Subcutaneous abdominal adipose tissue (tissue), 5 donors: ENCODE measurements around the gene TBRG4.
A peak's percentile ranks its signal among the peaks of the same experiment; 100 is the strongest.

Experiments
- H3K27ac ChIP-seq: one replicate; pipeline ENCODE4 v1.7.0; 2013; ENCODE audit warnings: low read depth, mild to moderate bottlenecking, inconsistent platforms, low read length, moderate library complexity
- H3K27me3 ChIP-seq, 5 donors: one replicate each; pipeline ENCODE4 v1.7.0; 2013; ENCODE audit warnings: low read length in 5 of 5, inconsistent platforms in 1 of 5; ENCODE audit not compliant: control insufficient read depth in 5 of 5, insufficient read depth in 4 of 5
- H3K36me3 ChIP-seq, 5 donors: one replicate each; pipeline ENCODE4 v1.7.0; 2013; ENCODE audit warnings: low read length in 5 of 5; ENCODE audit not compliant: control insufficient read depth in 5 of 5, insufficient read depth in 5 of 5
- H3K4me1 ChIP-seq, 5 donors: one replicate each; pipeline ENCODE4 v1.7.0; 2013; ENCODE audit warnings: low read length in 5 of 5, mild to moderate bottlenecking in 3 of 5, moderate library complexity in 1 of 5; ENCODE audit not compliant: control insufficient read depth in 5 of 5, insufficient read depth in 5 of 5
- H3K4me3 ChIP-seq, 5 donors: one replicate each; pipeline ENCODE4 v1.7.0; 2013; ENCODE audit warnings: low read length in 5 of 5, low read depth in 1 of 5
- H3K9ac ChIP-seq, 5 donors: one replicate each; pipeline ENCODE4 v1.7.0; 2013; ENCODE audit warnings: low read length in 5 of 5, mild to moderate bottlenecking in 4 of 5, moderate library complexity in 3 of 5
- H3K9me3 ChIP-seq, 5 donors: one replicate each; pipeline ENCODE4 v1.7.0; 2013; ENCODE audit warnings: low read length in 5 of 5; ENCODE audit not compliant: control insufficient read depth in 5 of 5
- donor health status: healthy.
- donor health status: healthy.
- donor health status: healthy.
- donor health status: healthy.
- donor health status: healthy.

TBRG4 gene

GRCh38 chr7:45131891-45132290 is 20.4 kb upstream of the TBRG4 start:
- no peaks in the 10 kb centered on the region for H3K9me3 ChIP-seq
- H3K27ac ChIP-seq = no peak overlapping the region
- peaks cover 0 to 5% (median 4%) of the 10 kb centered on the region in 5 donors for H3K4me1 ChIP-seq
- no peaks in the 10 kb centered on the region for H3K36me3 ChIP-seq
- H3K27me3 ChIP-seq = peaks cover 0 to 4% (median 0%) of the 10 kb centered on the region in 5 donors
- no peak overlapping the region for H3K9ac ChIP-seq
- H3K4me3 ChIP-seq = no peak overlapping the region

GRCh38 chr7:45130910-45131309 is 19.4 kb upstream of the TBRG4 start:
- H3K4me3 ChIP-seq = no peak overlapping the region
- H3K36me3 ChIP-seq = no peaks in the 10 kb centered on the region
- H3K9ac ChIP-seq = no peak overlapping the region
- peaks cover 0 to 4% (median 0%) of the 10 kb centered on the region in 5 donors for H3K27me3 ChIP-seq
- no peak overlapping the region for H3K27ac ChIP-seq
- H3K9me3 ChIP-seq = no peaks in the 10 kb centered on the region
- H3K4me1 ChIP-seq = peaks cover 0 to 3% (median 1%) of the 10 kb centered on the region in 5 donors

GRCh38 chr7:45129906-45130305 is 18.4 kb upstream of the TBRG4 start:
- H3K9ac ChIP-seq = no peak overlapping the region
- H3K9me3 ChIP-seq = no peaks in the 10 kb centered on the region
- no peak overlapping the region for H3K27ac ChIP-seq
- H3K36me3 ChIP-seq = no peaks in the 10 kb centered on the region
- no peak overlapping the region for H3K4me3 ChIP-seq
- H3K27me3 ChIP-seq = peaks cover 0 to 4% (median 0%) of the 10 kb centered on the region in 5 donors
- no peaks in the 10 kb centered on the region for H3K4me1 ChIP-seq

- H3K27ac ChIP-seq = no peak overlapping the region
- no peaks in the 10 kb centered on the region for H3K9me3 ChIP-seq
- no peaks in the 10 kb centered on the region for H3K4me1 ChIP-seq
- no peaks in the 10 kb centered on the region for H3K36me3 ChIP-seq
- H3K9ac ChIP-seq = no peak overlapping the region
- no peak overlapping the region for H3K4me3 ChIP-seq
- peaks cover 0 to 4% (median 0%) of the 10 kb centered on the region in 5 donors for H3K27me3 ChIP-seq
Measured at GRCh38 chr7:45129181-45129800, 17.8 kb upstream of the TBRG4 start.

- H3K9ac ChIP-seq = no peak overlapping the region
- peaks cover 0 to 9% (median 0%) of the 10 kb centered on the region in 5 donors for H3K4me1 ChIP-seq
- H3K36me3 ChIP-seq = no peaks in the 10 kb centered on the region
- H3K4me3 ChIP-seq = no peak overlapping the region
- H3K9me3 ChIP-seq = no peaks in the 10 kb centered on the region
- no peak overlapping the region for H3K27ac ChIP-seq
- H3K27me3 ChIP-seq = no peaks in the 10 kb centered on the region
Measured at GRCh38 chr7:45126920-45127319, 15.4 kb upstream of the TBRG4 start.

GRCh38 chr7:45126201-45126600 is 14.7 kb upstream of the TBRG4 start:
- H3K36me3 ChIP-seq = no peaks in the 10 kb centered on the region
- H3K4me3 ChIP-seq = no peak overlapping the region
- H3K27ac ChIP-seq = no peak overlapping the region
- no peaks in the 10 kb centered on the region for H3K9me3 ChIP-seq
- peaks cover 0 to 9% (median 0%) of the 10 kb centered on the region in 5 donors for H3K4me1 ChIP-seq
- H3K27me3 ChIP-seq = no peaks in the 10 kb centered on the region
- no peak overlapping the region for H3K9ac ChIP-seq

GRCh38 chr7:45125193-45125904 is 13.9 kb upstream of the TBRG4 start:
- Histone ChIP-seq H3K9me3 (no peaks in the 10 kb centered on the region), H3K4me3 (no peak overlapping the region), H3K27me3 (no peaks in the 10 kb centered on the region), H3K9ac (no peak overlapping the region), H3K36me3 (no peaks in the 10 kb centered on the region), H3K4me1 (peaks cover 0 to 9% (median 0%) of the 10 kb centered on the region in 5 donors), H3K27ac (no peak overlapping the region)

GRCh38 chr7:45123913-45124710 is 12.6 kb upstream of the TBRG4 start:
- Histone ChIP-seq H3K9ac (no peak overlapping the region), H3K27ac (no peak overlapping the region), H3K4me3 (no peak overlapping the region), H3K9me3 (no peaks in the 10 kb centered on the region), H3K36me3 (no peaks in the 10 kb centered on the region), H3K4me1 (peaks cover 0 to 9% (median 0%) of the 10 kb centered on the region in 5 donors), H3K27me3 (no peaks in the 10 kb centered on the region)

GRCh38 chr7:45122975-45123860 is 11.7 kb upstream of the TBRG4 start:
- Histone ChIP-seq H3K9me3 (no peaks in the 10 kb centered on the region), H3K4me3 (no peak overlapping the region), H3K4me1 (peaks cover 0 to 9% (median 0%) of the 10 kb centered on the region in 5 donors), H3K9ac (peak overlapping the region in 1 of 5 donors; percentile 31), H3K27ac (no peak overlapping the region), H3K27me3 (no peaks in the 10 kb centered on the region), H3K36me3 (no peaks in the 10 kb centered on the region)
